Subcutaneous adipose tissue (tissue), 4 donors: Measurements from ENCODE around the gene NBEAL1. TPM values are rescaled to one million over a fixed set of nuclear protein-coding genes. Genes with fewer than 3 reads are reported as not detected.

Experiments used
- small RNA-seq: library from RNA; depleted of rRNA; stranded (forward); fragments of <200 nt; gene quantifications from one replicate; pipeline ENCODE3, GENCODE V24; 2016
- total RNA-seq, 4 donors: library from RNA; depleted of rRNA; stranded (reverse); fragments of >200 nt; gene quantifications; one replicate each; pipeline ENCODE4 v1.1.0, GENCODE V29; 2016
- TF ChIP-seq, protein P1 (sequence below): fragments of 450-650 bp; IDR thresholded peaks from one replicate; pipeline ENCODE4 v1.5.1; 2016; ENCODE audit warnings: low read depth, mild to moderate bottlenecking, control low read depth, antibody characterized with exemption, moderate library complexity

The NBEAL1 gene
- total RNA-seq, 4 donors from 2014 or later = 45.0 to 80.9 (median 54.3) TPM

DNA sequence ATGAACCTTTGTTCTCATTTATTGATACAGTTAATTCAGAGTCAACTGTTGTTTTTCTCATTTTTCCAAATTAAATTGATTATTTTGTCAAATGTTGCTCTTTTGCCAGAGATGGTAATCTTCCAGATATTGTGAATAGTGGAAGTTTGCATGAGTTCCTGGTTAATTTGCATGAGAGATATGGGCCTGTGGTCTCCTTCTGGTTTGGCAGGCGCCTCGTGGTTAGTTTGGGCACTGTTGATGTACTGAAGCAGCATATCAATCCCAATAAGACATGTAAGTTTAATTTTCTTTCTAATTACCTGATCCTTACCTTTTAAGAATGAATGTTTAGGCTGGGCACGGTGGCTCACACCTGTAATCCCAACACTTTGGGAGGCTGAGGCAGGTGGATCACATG, 232.0 kb downstream of the NBEAL1 start:
- TF ChIP-seq, protein P1, sequence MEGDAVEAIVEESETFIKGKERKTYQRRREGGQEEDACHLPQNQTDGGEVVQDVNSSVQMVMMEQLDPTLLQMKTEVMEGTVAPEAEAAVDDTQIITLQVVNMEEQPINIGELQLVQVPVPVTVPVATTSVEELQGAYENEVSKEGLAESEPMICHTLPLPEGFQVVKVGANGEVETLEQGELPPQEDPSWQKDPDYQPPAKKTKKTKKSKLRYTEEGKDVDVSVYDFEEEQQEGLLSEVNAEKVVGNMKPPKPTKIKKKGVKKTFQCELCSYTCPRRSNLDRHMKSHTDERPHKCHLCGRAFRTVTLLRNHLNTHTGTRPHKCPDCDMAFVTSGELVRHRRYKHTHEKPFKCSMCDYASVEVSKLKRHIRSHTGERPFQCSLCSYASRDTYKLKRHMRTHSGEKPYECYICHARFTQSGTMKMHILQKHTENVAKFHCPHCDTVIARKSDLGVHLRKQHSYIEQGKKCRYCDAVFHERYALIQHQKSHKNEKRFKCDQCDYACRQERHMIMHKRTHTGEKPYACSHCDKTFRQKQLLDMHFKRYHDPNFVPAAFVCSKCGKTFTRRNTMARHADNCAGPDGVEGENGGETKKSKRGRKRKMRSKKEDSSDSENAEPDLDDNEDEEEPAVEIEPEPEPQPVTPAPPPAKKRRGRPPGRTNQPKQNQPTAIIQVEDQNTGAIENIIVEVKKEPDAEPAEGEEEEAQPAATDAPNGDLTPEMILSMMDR = no peak

DNA sequence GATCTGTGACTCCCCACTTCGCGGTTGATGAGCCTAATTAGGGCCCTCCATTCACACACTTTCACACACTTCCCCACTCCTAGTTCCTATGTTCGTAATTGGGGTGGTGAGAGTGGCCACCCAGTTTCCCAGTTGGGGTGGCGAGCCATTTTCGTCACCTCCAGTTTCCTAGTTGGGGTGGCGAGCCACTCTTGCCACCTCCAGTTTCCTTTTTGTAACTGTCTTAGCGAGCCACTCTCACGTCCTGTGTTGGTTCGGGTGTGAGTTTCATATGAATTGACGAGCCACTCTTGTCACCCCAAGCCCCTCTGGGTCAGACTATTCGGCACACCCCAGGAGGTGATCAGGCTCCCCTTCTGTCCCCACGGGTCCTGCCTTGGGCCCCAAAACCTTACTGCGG, 238.1 kb downstream of the NBEAL1 start:
- TF ChIP-seq, protein P1 = no peak

DNA sequence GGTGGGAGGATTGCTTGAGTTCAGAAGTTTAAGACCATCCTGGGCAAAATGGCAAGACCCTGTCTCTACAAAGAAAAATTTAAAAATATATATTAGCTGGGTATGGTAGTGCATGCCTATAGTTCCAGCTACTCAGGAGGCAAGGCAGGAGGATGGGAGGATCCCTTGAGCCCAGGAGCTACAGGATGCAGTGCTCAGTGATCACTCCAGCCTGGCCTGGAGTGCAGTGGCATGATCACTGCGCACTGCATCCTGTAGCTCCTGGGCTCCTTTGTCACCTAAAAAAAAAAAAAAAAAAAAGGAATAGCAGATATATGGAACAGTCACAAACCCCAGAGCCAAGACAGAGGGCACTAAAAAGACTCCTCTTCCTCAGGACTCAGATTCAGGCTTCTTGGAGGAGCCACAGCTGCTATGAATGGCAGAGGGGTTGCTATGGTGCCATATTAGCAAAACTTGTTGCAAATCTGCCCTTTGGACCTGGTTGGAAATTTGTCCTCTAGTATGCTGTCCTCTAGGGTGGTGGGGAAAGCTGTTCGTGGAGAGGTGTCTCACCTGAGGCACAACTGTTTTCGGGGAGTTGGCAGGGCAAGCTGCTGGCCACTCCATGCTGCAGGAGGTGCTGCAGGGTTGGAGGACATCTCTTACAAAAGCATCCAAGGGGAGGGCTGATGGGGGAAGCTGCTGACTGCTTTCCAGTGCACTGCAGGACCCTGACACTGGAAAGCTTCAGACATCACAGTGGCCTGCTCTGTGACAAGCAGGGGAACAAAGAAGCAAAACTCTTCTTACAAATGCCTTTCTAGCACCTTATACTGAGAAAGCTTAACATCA, 246.9 kb downstream of the NBEAL1 start:
- TF ChIP-seq, protein P1 = no peak

Small RNA genes within 50 kb of the gene (small RNA-seq; reads per million reads assigned to genes)
- gene AC010900.2 (not detected), gene RF00408 (not detected), gene RN7SL670P (not detected)

Other genes with a start within 250 kb of the NBEAL1 start
- 10 to 100 TPM in 3 of 4 donors, 1 to 10 TPM in 1; 8.0 to 16.7 (median 11.6) TPM for gene ICA1L, start 143.1 kb upstream of the NBEAL1 start, total RNA-seq
- 10 to 100 TPM in 3 of 4 donors, 1 to 10 TPM in 1; 4.7 to 18.0 (median 13.9) TPM for gene WDR12, start 103.2 kb upstream of the NBEAL1 start, total RNA-seq
- 10 to 100 TPM in 3 of 4 donors, 1 to 10 TPM in 1; 8.2 to 19.6 (median 11.9) TPM for gene CARF, start 102.6 kb upstream of the NBEAL1 start, total RNA-seq
- gene CYP20A1, start 224.1 kb downstream of the NBEAL1 start, total RNA-seq = 10 to 100 TPM; 26.0 to 43.0 (median 31.8) TPM